GM21528 (cell line): ENCODE results near the gene CNTNAP3B.
"Not testable (repeated sequence)": the region's sequence is repeated elsewhere in the genome, so short reads cannot be mapped to it uniquely, and the experiment has no call there.

Experiments
- ATAC-seq: cut with Tn5 transposase; IDR thresholded peaks from one replicate; pipeline ENCODE4 v1.9.1; 2021; ENCODE audit warnings: mild to moderate bottlenecking, moderate library complexity; ENCODE audit not compliant: unreplicated experiment, low FRiP score

CNTNAP3B gene

GRCh38 chr9:41980271-41980670 lies 149.0 kb downstream of the CNTNAP3B start:
- ATAC-seq = not testable (repeated sequence)

DNA sequence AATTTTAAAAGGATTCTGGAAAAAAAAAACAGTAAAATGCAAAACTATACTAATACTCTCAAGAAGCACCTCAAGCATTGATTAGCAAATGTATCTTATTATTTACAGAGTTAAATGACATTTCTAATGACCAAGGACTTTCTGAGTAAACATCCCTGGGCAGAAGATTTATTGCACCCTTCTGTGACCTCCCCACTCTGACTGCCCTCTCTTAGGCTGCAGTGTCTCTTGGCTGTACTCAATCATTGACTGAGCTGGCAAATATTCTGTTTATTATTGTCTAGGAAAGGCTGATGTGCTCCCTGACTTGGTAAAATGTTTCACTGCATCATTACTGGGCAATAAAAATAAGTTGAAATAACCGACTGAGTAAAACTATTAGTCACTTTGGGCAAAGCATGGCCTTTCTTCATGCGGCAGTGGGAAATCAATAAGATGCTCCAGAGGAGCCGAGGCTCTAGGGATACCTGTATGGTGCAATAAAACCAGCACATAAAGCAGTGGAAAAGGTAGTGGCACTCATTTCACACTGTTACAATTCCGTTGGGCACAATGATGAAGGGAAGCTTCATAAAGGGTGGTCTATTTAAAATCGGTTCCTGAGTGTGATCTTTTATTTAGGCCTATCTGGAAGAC lies 151.1 kb downstream of the CNTNAP3B start:
- not testable (repeated sequence) for ATAC-seq

DNA sequence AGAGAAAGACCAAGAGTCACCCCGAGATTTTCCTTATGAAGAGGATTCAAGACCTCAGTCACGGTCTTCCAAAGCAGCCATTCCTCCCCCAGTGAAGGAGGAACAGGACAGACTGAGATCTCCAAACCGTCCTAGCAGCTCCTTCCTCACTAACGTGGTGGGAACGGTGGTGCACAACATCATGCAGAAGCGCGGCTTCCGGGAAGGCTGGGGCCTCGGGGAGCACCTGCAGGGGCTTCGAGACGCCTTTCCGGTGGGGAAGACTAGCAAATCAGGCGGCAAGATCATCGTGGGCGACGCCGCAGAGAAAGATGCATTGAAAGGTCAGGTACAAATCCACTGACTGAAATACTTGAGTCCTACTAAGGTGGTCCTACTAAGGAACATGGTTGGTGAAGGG lies 154.3 kb downstream of the CNTNAP3B start:
- ATAC-seq = not testable (repeated sequence)

DNA sequence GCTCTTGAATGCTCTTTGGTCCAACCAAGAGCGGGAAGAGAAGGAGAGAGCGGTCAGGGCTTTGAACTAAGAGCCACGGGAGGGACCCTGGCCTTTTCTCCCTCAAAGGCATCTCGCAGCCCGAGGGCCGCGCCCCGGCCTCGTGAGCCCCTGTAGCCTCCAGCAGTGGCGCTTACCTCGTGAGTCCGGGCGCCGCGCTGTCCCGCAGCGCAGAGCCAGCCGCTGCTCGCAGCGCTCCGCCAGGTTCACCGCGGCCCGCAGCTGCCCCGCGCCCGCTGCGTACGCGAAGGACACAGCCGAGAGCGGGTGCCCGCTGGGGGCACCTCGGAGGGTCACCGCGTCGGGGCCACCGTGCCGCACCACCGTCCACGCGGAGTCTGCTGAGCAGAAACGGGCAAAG lies 176.2 kb downstream of the CNTNAP3B start:
- ATAC-seq = not testable (repeated sequence)

DNA sequence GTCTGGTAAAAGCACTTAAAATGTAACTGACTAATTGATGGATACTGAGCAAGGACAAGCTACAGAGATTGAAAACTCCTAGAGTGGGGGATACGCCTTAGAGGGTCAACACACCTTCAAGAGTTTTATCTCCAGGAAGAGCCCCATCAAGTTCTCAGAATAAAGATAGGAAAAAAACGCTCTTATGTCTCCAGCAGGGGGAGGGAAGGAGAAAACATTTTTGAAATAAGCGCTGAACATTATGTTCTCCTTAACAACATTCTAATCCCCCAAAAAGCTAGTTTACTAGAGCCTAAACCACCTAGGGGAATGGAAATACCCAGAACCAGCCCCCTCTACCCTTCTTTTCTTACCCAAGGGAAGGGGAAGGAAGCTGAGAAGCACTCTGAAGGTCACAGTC lies 187.5 kb downstream of the CNTNAP3B start:
- ATAC-seq = not testable (repeated sequence)

DNA sequence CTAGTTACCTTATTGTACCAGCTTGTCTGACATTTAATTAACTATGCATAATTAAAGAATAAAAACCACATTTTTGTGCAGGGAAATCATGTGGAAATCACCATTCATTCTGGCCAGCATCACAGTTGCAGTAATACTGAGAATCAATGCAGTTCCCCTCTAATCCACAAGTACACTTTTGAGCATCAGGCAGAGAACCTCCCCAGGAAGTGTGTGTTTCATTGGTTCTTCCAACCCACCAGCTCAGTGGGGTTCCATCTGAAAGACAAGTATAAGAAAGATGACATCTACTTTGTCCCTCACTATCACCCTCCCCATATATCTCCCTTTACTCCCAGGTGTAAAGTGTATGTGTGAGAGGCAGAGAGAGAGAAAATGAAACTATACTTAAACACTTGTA lies 191.1 kb downstream of the CNTNAP3B start:
- not testable (repeated sequence) for ATAC-seq

- ATAC-seq = not testable (repeated sequence)
Measured at GRCh38 chr9:41935727-41936126, 193.5 kb downstream of the CNTNAP3B start.

- ATAC-seq = not testable (repeated sequence)
Measured at GRCh38 chr9:41929172-41929571, 200.1 kb downstream of the CNTNAP3B start.

DNA sequence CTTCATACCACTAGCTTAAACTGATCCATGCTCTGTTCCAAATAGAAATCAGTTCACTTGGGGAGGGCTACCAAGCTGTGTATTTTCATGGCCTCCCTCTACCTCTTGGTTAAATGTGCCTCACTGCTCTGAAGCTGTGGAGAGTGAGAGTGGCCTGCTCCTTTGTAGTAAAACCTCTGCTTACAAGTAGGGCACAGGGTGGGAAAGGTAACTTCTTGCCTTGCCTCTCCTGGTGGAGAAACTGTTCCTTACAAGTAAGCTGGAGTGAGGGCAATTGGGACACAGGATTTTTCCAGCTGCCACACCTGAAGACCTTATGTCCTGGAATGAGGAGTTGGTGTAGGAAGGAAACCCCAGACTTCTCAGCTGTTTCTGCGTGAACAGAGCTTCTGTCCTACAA lies 211.9 kb downstream of the CNTNAP3B start:
- not testable (repeated sequence) for ATAC-seq

DNA sequence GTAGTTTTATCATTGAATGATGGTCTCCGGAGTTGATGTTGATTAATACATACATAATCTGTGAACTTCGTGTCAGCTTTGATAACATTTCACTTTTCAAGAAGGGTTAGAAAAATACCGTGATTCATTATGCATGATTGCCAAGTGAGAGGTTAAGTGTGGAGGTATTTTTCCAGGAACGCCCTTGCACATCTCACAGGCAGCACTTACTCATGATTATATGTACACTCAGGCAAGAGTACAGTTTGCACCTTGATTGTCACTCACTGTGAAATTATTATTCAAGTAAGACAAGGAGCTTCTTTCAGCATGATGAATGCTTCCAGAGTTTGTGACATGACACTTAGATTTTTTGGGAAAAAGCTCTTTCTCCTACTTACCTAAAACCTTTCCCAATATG lies 223.7 kb downstream of the CNTNAP3B start:
- ATAC-seq = not testable (repeated sequence)

DNA sequence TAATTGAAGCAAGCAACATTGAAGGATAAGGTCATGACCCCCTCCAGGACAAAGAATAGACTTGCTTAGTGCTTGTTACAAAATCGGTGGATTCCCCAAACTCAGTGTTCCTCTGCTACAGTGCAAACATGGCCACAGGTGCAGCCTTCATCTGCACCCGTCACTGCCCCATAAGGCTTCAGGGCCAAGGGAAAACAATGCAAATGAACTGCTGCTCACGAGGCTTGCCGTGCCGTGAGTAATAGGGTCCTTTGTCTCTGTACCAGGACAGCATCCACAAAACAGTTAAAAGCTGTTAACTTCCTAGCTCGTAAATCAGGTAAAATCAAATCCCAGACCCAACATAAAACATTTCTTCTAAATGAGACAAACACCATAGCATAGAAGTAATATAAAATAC lies 226.5 kb downstream of the CNTNAP3B start:
- not testable (repeated sequence) for ATAC-seq

DNA sequence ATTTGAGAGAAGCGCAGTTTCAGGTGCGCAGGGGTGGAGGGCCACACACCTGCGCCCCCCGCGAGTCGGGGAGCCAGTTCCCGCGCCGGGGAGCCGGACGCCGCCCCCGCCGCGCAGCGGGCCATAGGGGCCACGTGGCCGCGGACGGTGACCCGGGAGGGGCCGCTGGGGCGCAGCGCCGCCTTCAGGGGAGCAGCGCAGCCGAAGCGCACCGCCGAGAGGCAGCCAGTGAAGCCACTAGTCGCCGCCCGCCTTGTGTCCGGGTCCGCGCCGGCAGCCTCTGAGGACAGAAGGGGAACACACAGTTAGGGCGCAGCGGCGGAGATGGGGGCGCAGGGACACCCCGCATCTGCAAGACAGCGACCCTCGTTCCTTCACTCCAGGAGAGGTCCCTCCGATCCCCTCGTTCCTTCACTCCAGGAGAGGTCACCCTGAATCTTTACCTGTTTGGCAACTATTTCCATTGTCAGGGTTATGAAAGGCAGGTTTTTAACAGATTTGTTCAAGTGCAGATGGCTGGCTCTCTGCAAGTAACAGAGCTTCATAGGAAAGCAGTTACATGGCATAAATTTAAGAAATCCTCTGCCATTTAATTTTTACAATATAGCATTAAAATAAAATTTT lies 230.4 kb downstream of the CNTNAP3B start:
- not testable (repeated sequence) for ATAC-seq

- not testable (repeated sequence) for ATAC-seq
Measured at GRCh38 chr9:41874557-41874956, 254.7 kb downstream of the CNTNAP3B start.

DNA sequence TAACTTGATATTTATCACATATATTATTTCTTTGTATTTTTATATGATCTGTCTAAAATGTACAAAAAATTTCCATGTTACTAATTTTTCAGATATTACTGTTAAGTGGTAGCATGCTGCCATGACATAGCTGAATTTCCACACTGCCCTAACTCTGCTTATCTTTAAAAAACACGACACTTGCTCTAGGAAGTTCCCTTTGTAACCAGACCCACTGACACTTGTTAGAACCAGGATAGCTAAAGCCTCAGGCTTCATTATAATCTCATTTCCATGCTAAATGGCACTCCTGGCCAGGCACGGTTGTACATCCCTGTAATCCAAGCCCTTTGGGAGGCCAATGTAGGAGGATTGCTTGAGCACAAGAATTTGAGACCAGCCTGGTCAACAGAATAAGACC lies 273.8 kb downstream of the CNTNAP3B start:
- not testable (repeated sequence) for ATAC-seq

DNA sequence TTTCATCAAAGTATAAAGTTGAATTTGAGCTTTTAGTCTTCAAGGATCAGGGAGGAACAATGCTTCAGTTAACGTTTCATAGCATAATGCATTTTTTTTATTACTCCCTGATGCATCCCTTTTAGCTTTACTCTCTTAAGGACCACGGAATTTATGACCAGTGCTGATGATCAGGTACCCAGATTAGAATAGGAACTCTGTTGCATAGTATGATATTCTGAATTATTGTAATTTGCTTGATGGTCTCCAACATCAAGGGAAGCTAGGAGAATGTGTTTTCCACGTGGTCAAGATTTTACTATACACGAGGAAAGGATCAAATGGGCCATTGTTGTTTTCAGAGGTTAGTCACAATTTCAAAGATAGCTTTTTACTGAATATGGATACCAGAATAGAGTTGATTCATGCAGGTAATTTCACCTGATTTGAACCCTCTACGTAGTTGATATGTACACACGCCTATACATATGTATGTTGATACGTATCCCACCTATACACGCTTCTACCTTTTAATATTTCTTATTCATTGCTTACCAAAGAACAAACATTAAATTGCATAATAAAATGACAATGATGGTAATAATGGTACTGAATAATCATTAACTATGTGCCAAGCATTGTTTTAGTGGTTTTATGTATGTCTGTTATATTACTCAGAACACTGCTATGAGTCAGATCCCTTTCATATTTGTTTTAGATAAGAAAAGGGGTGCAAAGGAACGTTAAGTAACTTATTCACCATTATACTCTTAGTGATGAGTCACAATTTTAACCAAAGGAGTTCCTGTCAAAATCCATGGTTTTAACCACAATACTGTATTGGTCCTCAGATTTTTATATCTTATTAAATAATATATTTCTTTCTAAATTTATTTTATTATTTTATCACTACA lies 277.1 kb downstream of the CNTNAP3B start:
- not testable (repeated sequence) for ATAC-seq

- not testable (repeated sequence) for ATAC-seq
Measured at GRCh38 chr9:41847829-41848228, 281.4 kb downstream of the CNTNAP3B start.
